Activated effector memory CD4-positive, alpha-beta T cell treated with anti-CD3 and anti-CD28 coated beads, Interleukin-2, amount 50 U/mL, for 16 hours (primary cell): ENCODE results near the gene GZMB.
"Not testable (repeated sequence)": the region's sequence is repeated elsewhere in the genome, so short reads cannot be mapped to it uniquely, and the experiment has no call there.

Source experiments
- DNase-seq: peaks from one replicate; pipeline ENCODE4 v3.0.0-alpha.2; 2020

Gene GZMB

GRCh38 chr14:24634158-24634557 lies at the start of gene GZMB:
Gene GZMB, minus strand, starts transcription at chr14:24634190. Its CDS starts 30 bp downstream, at chr14:24634160.
- peak; percentile 73 for DNase-seq

GRCh38 chr14:24681056-24681455 lies 47.1 kb upstream of the GZMB start:
- no peak for DNase-seq

GRCh38 chr14:24680516-24680915 lies 46.5 kb upstream of the GZMB start:
- no peak for DNase-seq

GRCh38 chr14:24679248-24679961 lies 45.4 kb upstream of the GZMB start:
- no peak for DNase-seq

- peak; percentile 89 for DNase-seq
Observed at GRCh38 chr14:24678801-24679247, 44.8 kb upstream of the GZMB start.

- DNase-seq = no peak
Observed at GRCh38 chr14:24677956-24678355, 44.0 kb upstream of the GZMB start.

- DNase-seq = peak; percentile 75
Observed at GRCh38 chr14:24674204-24674970, 40.4 kb upstream of the GZMB start.

GRCh38 chr14:24673534-24674203 lies 39.7 kb upstream of the GZMB start:
- peak; percentile 85 for DNase-seq

GRCh38 chr14:24673059-24673458 lies 39.1 kb upstream of the GZMB start:
- DNase-seq = no peak

- DNase-seq = no peak
Observed at GRCh38 chr14:24670594-24670993, 36.6 kb upstream of the GZMB start.

- no peak for DNase-seq
Observed at GRCh38 chr14:24669651-24670050, 35.7 kb upstream of the GZMB start.

- DNase-seq = no peak
Observed at GRCh38 chr14:24665440-24665991, 31.5 kb upstream of the GZMB start.

GRCh38 chr14:24664366-24664765 lies 30.4 kb upstream of the GZMB start:
- DNase-seq = no peak

- DNase-seq = no peak
Observed at GRCh38 chr14:24662753-24663152, 28.8 kb upstream of the GZMB start.

GRCh38 chr14:24659916-24660570 lies 26.1 kb upstream of the GZMB start:
- DNase-seq = no peak

GRCh38 chr14:24648361-24648760 lies 14.4 kb upstream of the GZMB start:
- DNase-seq = not testable (repeated sequence)

- DNase-seq = no peak
Observed at GRCh38 chr14:24639905-24640304, 5.9 kb upstream of the GZMB start.

- DNase-seq = no peak
Observed at GRCh38 chr14:24639270-24639669, 5.3 kb upstream of the GZMB start.

GRCh38 chr14:24633353-24633752 lies 637 bp downstream of the GZMB start:
- DNase-seq = no peak

- no peak for DNase-seq
Observed at GRCh38 chr14:24632761-24633160, 1.2 kb downstream of the GZMB start.

- no peak for DNase-seq
Observed at GRCh38 chr14:24632336-24632735, 1.7 kb downstream of the GZMB start.

GRCh38 chr14:24631749-24632335 lies 2.1 kb downstream of the GZMB start:
- DNase-seq = no peak
